ENCODE measurements around the gene FAM120B.
"Not testable (repeated sequence)": the region's sequence is repeated elsewhere in the genome, so short reads cannot be mapped to it uniquely, and the experiment has no call there.

FAM120B gene

DNA sequence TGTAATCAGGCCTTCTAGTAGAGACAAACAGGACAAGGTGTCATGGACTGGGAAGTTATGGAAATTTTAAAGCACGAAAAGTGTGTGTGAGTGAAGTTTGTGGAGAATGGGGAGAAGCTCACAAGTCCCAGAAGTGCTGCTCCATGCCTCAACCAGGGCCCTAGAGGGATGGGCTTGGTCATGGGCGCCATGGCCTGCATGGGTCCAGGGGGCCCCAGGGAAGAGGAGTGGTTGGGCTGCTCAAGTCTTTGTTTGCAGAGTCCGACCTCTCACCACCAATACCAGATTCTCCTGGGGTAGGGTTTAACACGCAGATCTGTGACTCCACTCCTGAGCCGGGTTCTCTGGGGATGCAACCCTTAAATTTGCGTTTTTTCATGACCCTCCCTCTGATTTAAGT is 88.4 kb downstream of the FAM120B start:
- no peak for DNase-seq

DNA sequence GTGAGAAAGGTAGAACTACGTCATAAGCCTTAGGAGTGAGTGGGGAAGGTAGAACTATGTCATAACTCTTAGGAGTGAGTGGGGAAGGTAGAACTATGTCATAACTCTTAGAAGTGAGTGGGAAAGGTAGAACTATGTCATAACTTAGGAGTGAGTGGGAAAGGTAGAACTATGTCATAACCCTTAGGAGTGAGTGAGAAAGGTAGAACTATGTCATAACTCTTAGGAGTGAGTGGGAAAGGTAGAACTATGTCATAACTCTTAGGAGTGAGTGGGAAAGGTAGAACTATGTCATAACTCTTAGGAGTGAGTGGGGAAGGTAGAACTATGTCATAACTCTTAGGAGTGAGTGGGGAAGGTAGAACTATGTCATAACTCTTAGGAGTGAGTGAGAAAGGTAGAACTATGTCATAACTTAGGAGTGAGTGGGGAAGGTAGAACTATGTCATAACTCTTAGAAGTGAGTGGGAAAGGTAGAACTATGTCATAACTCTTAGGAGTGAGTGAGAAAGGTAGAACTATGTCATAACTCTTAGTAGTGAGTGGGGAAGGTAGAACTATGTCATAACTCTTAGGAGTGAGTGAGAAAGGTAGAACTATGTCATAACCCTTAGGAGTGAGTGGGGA is 92.3 kb downstream of the FAM120B start:
- DNase-seq, result not testable (repeated sequence)

GRCh38 chr6:170399955-170400558 is 93.5 kb downstream of the FAM120B start:
- DNase-seq, result not testable (repeated sequence)

DNA sequence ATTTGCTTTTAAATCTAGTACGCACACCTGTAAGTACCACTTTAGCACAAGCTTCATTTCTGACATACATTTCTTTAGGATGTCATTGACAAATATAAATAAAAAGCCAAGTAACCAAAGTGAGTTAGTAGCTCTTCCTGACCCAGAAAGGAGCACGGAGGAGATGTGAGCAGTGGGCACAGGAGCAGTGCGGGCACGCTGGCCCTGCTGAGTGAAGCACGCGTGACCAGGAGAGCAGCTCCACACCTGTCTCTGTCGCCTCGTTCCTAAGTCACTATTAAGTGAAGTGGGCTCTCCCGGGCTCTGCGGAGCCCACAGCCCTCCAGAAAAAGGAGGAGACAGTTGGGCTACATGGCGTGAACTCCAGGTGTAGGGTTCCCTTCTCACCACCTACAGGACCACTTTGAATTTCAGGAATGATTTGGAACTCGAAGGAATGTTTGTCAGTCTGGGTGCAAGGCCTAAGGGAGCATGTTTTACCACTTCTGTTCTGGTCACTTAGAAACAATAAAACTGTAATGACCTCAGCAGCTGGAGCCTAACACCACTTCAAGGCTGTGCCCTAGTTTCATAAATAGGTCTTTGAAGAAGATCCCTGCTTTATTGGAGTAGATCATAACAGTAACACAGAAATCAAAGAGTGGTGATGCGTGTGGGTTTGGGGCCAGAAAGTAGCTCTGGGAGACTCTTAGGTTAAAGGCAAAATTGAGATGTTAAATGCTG is 95.9 kb downstream of the FAM120B start:
- DNase-seq, result no peak

GRCh38 chr6:170403451-170403850 is 96.9 kb downstream of the FAM120B start:
- no peak for DNase-seq

- no peak for DNase-seq
Measured at GRCh38 chr6:170404036-170404435, 97.5 kb downstream of the FAM120B start.

DNA sequence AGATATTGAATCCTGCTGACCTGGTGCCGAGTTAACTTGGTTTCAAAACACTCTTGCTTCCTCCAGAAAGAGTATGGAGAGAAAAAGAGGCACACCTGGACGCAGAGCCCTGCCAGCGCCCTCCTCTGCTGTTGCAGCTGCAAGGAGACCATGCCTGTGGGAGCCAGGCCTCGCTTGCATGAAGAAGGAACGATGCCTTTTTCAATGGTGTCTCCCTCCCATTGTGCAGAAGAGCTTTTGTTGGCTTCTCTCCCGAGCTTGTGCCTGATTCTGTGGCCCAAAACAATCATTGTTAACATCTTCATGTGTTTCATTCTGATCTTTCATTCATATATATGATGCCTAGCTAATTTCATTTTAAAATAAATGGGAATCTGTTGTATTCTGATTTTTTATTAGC is 98.1 kb downstream of the FAM120B start:
- no peak for DNase-seq

GRCh38 chr6:170405311-170405975 is 98.9 kb downstream of the FAM120B start:
- DNase-seq, result no peak

DNA sequence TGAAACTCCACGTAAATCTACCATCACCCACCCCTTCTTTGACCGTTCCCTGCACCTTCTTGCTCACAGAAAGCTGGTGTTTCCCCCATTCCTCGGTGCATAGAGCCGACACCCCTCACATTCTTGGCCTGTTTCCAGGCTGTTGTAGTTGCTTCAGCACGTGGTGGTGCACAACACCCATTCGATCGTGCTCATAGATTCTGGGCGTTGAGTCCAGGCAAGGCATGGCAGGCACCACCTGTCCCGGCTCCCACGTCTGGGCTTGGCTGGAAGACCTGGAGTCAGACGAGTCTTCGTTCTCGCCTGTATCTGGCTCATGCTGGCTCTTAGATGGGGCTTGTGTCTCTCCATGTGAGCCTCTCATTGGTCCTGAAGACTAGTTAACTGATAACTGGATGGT is 100.6 kb downstream of the FAM120B start:
- no peak for DNase-seq

DNA sequence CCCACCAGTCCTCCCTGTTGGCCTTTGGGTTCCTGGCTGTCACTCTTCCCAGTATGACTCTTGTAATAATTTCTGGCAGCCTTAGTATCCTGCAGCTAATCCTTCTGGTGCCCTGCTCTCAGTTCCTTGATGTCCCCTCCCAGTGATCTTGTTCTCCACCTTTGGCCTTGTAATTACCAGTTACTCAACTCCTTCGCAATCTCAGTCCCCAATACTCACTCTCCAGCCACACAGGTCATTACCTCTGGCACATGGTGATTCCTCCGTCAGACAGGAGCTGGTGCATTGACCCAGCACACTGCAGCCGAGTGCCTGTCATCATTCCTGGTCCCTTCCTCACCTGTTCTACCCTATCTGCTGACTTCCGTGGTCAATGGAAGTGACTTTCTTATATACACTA is 101.4 kb downstream of the FAM120B start:
- no peak for DNase-seq

GRCh38 chr6:170409746-170410145 is 103.2 kb downstream of the FAM120B start:
- DNase-seq, result not testable (repeated sequence)

DNA sequence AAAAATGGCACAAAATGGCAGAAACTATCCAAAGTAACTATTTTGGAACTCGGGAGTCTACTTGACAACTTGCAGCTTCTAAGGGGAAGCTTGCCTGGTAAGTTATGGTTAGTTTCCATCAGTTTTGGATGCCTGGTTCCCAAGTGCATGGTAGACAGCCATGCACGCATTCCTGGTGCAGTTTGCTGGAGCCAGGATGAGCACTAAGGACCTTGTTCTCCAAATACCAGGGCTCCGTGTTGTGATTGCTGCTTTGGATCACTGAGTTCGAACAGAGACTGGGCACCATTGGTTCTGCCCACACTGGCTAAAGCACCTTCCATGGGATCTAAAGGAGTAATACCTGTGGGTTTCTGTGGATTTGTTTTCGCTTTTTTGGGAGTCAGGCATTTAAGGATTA is 103.7 kb downstream of the FAM120B start:
- no peak for DNase-seq

GRCh38 chr6:170415318-170415717 is 108.8 kb downstream of the FAM120B start:
- no peak for DNase-seq

DNA sequence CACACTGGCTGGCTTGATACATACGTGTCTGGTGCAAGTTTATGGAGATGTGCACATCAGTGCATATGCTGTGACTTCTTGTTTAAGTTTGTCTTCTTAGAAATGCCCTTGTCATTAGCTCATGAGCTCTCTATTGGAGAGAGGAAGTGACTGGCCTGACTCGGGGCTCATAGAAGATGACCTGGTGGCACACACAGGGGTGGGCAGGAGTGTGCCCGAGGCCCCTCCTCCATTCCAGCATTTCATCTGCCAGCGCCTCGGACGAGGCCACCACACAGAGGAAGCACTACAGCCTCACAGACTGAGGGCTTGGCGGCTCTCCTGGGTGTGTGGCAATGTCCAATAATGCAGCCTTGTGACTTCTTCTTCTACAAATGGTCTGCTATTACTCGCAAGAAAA is 109.7 kb downstream of the FAM120B start:
- DNase-seq, result no peak

- no peak for DNase-seq
Measured at GRCh38 chr6:170416959-170417606, 110.5 kb downstream of the FAM120B start.

DNA sequence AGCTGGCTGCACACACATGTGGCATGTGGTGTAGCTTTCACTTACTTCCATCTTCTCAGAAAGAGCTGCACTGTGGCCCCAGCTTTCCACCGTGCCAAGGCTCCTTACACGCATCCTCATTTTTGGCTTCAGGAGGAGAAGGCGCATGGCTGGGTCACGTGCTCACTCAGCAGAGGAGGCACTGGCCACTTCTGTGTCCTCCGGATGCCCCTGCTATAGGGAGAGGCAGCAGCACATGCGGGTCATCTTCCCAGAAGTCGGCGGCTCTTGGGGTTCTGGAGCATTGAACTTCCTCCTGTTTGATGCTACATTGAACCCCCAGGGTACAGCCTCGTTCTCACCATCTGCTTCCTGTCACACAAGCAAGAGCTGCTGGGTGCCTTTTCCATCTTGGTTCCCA is 111.3 kb downstream of the FAM120B start:
- no peak for DNase-seq

GRCh38 chr6:170420283-170420682 is 113.7 kb downstream of the FAM120B start:
- no peak for DNase-seq

GRCh38 chr6:170420791-170421776 is 114.5 kb downstream of the FAM120B start:
- no peak for DNase-seq

- no peak for DNase-seq
Measured at GRCh38 chr6:170421921-170422320, 115.4 kb downstream of the FAM120B start.

GRCh38 chr6:170423030-170423429 is 116.5 kb downstream of the FAM120B start:
- DNase-seq, result no peak

- DNase-seq, result no peak
Measured at GRCh38 chr6:170423814-170424603, 117.5 kb downstream of the FAM120B start.

All from activated T-cell treated with anti-CD3 and anti-CD28 coated beads, Interleukin-2, amount 50 U/mL, for 48 hours (primary cell).